ENCODE measurements around the gene IL31RA.

GRCh38 chr5:55896663-55897062, 45.5 kb downstream of the IL31RA start:
- TF ChIP-seq CTCF (CRISPR knock-in tag; IDR thresholded peaks at IDR 0.05): no peak
- TF ChIP-seq KDM5A (IDR thresholded peaks at IDR 0.05; ENCODE audit: borderline replicate concordance, low read length): no peak
- no peak for TF ChIP-seq TFAP4 (IDR thresholded peaks at IDR 0.05; ENCODE audit: borderline replicate concordance, low read depth)
- TF ChIP-seq ZKSCAN5 (CRISPR knock-in tag; IDR thresholded peaks at IDR 0.05): no peak
- TF ChIP-seq THAP8 (CRISPR knock-in tag; IDR thresholded peaks at IDR 0.05; ENCODE audit: borderline replicate concordance): no peak

Data from HepG2 (cell line).